Neural progenitor cell (in vitro differentiated cells): ENCODE measurements around the gene SPR.

ENCODE experiments used
- CTCF ChIP-seq: fragments of 200-600 bp; sonication (generic); IDR thresholded peaks from 2 replicates; pipeline ENCODE4 v1.5.1; 2017; ENCODE audit warnings: antibody characterized with exemption, mild to moderate bottlenecking
- EZH2 ChIP-seq: fragments of 200-600 bp; sonication (generic); IDR thresholded peaks from 2 replicates; pipeline ENCODE4 v1.6.1; 2017; ENCODE audit warnings: antibody characterized with exemption, mild to moderate bottlenecking, moderate library complexity

DNA sequence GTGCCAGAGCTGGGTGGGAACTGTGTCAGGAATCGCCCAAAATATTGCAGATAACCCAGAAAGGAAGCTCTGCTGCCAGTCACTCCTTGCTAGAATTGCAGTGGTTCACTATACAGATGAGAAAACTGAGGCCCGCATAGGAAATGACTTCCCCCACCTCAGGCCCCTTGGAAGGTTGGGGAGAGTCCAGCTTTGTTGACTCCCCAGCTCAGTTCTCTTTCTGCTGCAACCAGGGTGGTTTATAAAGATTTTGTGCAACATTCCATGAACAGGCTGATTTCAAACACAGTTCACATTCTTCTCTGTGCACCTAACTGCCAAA is 11.3 kb downstream of the SPR start:
- TF ChIP-seq CTCF, result no peak
- TF ChIP-seq EZH2, result no peak
